ENCODE data around the gene PLBD1.

DNA sequence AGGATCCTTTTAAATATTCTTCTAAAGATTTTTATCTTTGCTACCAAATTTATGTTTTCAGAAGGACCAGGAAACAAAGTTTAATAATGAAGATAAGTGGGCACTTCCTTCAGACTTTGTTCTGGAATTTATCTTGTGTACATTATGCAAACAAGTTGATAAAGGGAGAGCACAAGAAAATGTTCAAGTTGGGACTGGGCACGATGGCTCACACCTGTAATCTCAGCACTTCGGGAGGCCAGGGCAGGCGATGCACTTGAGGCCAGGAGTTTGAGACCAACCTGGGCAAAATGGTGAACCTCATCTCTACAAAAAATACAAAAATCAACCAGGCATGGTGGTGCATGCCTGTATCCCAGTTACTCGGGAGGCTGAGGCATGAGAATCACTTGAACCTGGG lies 4.6 kb downstream of the PLBD1 start:
- TF ChIP-seq, protein P1, sequence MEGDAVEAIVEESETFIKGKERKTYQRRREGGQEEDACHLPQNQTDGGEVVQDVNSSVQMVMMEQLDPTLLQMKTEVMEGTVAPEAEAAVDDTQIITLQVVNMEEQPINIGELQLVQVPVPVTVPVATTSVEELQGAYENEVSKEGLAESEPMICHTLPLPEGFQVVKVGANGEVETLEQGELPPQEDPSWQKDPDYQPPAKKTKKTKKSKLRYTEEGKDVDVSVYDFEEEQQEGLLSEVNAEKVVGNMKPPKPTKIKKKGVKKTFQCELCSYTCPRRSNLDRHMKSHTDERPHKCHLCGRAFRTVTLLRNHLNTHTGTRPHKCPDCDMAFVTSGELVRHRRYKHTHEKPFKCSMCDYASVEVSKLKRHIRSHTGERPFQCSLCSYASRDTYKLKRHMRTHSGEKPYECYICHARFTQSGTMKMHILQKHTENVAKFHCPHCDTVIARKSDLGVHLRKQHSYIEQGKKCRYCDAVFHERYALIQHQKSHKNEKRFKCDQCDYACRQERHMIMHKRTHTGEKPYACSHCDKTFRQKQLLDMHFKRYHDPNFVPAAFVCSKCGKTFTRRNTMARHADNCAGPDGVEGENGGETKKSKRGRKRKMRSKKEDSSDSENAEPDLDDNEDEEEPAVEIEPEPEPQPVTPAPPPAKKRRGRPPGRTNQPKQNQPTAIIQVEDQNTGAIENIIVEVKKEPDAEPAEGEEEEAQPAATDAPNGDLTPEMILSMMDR (IDR thresholded peaks at IDR 0.05): no peak
- TF ChIP-seq EP300 (IDR thresholded peaks at IDR 0.05) (no peak), POLR2A (IDR thresholded peaks at IDR 0.05) (no peak), POLR2AphosphoS5 (IDR thresholded peaks at IDR 0.05) (no peak)

Measured in upper lobe of left lung (tissue), 4 donors.